Measurements from ENCODE around the gene MBNL3.

- TF ChIP-seq CTCF (conservative IDR thresholded peaks at IDR 0.05; ENCODE audit: low read depth, low read length) (0 out of 2 replicates have a peak, but pooled peaks have one; percentile 11), EZH2 (IDR thresholded peaks at IDR 0.05; ENCODE audit: borderline replicate concordance, low read depth, low read length, poor library complexity, severe bottlenecking) (no peak)
Observed at GRCh38 chrX:132505116-132505515, 16.3 kb upstream of the MBNL3 start.
